Renal pelvis (tissue), 12 donors: ENCODE measurements around the gene MAPK8IP2. TPM values are rescaled to one million over a fixed set of nuclear protein-coding genes. Genes with fewer than 3 reads are reported as not detected.

Experiments
- DNase-seq: peaks from one replicate; pipeline ENCODE4 v3.0.0-alpha.2; 2013
- long read RNA-seq, 16 experiments: transcript quantifications; one replicate each; lab custom pipeline, GENCODE V29; 2026
- polyA plus RNA-seq, 3 donors: library from polyadenylated mRNA; unstranded; fragments of 120-200 nt; gene quantifications; one replicate each; pipeline ENCODE4 v1.2.1, GENCODE V29; 2013; ENCODE audit not compliant: insufficient read length in 3 of 3

Gene MAPK8IP2
- 1 to 10 TPM in 2 of 3 donors, under 1 TPM in 1; 0.76 to 1.1 (median 1.0) TPM for polyA plus RNA-seq
- long read RNA-seq, donor 1 = 0 reads
- long read RNA-seq, donor 2 = 0 reads
- long read RNA-seq, donor 3, partial matches to known transcripts = 0 of 1 reads
- long read RNA-seq, donor 3, other reads (novel, unspliced or antisense) = 0 of 1 reads
- long read RNA-seq, donor 4 = 0 reads
- long read RNA-seq, donor 5 = 0 reads
- long read RNA-seq, donor 6 = 0 reads
- long read RNA-seq, donor 7 = 0 reads
- long read RNA-seq, donor 8 = 0 reads
- long read RNA-seq, donor 9 = 0 reads
- long read RNA-seq, donor 10 = 0 reads
- long read RNA-seq, donor 11 = 0 reads
- long read RNA-seq, donor 12 = 0 reads
- long read RNA-seq, donor 13 = 0 reads
- long read RNA-seq, donor 14 = 0 reads
- long read RNA-seq, donor 15, partial matches to known transcripts = 0 of 1 reads
- long read RNA-seq, donor 15, other reads (novel, unspliced or antisense) = 0 of 1 reads
- long read RNA-seq, donor 16, partial matches to known transcripts = 0 of 1 reads
- long read RNA-seq, donor 16, other reads (novel, unspliced or antisense) = 0 of 1 reads

DNA sequence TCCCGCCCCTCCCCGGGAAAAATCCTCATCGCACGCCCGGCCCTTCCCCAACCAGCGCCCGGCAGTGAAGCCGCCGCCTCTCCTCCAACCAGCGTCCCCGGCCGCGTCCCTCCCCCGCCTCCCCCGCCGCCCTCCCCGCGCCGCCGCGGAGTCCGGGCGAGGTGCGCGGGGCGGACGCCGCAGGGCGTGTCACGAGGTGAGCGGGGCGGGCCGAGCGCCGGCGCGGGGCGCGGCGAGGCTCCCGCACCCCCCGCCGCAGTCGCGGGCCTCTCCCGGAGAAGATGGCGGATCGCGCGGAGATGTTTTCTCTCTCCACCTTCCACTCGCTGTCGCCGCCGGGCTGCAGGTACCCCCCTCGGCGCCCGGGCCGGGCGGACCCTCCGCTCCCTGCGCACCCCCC lies at the start of gene MAPK8IP2:
Gene MAPK8IP2, plus strand, starts transcription at position 256 of the 400 bp plus-strand sequence. Its CDS starts 26 bp downstream, at position 282.
- no peak for DNase-seq

DNA sequence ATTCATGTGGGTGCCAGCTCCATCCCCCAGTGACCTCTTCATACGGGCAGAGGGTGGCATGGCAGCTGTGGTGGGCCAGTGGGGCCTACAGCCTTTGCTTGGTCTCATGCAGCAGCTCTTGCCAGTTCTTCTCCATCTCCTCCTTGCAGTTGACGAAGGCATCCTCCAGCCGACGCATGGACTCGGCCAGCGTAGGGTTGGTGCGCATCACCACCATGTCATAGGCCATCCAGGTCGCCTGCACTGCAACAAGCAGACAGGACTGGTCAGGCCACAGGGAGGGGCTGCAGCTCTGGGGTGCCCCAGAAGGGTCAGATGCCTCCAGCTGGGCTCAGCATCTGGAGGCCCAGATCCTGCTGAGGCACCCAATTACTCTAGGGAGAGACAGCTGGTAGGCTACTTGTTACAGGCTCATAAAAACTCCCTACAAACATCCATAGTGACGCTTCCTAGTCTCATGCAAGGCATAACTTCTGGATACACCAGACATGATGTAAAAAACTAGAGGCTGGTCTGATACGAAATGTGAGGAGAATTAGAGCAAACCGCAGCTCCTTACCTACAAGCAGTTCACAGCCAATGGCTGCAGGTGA lies 49.3 kb upstream of the MAPK8IP2 start:
- no peak for DNase-seq

DNA sequence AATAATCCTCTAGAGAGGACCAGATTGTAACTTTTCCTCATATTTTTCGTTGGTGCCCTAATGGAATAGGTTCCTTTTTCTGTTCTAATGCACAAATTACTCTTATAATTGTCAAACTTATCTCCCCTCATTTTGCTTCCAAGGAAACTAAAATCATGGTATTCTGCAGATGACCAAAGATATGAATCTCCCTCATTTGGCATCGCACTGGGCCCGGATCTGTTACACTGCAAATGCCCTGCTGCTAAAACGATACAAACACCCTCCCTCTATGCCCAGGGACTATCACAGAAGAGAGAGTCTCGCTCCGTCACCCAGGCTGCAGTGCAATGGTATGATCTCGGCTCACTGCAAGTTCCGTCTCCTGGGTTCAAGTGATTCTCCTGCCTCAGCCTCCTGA lies 47.3 kb upstream of the MAPK8IP2 start:
- DNase-seq = no peak

- no peak for DNase-seq
Observed at GRCh38 chr22:50556703-50557102, 43.9 kb upstream of the MAPK8IP2 start.

GRCh38 chr22:50560034-50560433 lies 40.6 kb upstream of the MAPK8IP2 start:
- DNase-seq = no peak

DNA sequence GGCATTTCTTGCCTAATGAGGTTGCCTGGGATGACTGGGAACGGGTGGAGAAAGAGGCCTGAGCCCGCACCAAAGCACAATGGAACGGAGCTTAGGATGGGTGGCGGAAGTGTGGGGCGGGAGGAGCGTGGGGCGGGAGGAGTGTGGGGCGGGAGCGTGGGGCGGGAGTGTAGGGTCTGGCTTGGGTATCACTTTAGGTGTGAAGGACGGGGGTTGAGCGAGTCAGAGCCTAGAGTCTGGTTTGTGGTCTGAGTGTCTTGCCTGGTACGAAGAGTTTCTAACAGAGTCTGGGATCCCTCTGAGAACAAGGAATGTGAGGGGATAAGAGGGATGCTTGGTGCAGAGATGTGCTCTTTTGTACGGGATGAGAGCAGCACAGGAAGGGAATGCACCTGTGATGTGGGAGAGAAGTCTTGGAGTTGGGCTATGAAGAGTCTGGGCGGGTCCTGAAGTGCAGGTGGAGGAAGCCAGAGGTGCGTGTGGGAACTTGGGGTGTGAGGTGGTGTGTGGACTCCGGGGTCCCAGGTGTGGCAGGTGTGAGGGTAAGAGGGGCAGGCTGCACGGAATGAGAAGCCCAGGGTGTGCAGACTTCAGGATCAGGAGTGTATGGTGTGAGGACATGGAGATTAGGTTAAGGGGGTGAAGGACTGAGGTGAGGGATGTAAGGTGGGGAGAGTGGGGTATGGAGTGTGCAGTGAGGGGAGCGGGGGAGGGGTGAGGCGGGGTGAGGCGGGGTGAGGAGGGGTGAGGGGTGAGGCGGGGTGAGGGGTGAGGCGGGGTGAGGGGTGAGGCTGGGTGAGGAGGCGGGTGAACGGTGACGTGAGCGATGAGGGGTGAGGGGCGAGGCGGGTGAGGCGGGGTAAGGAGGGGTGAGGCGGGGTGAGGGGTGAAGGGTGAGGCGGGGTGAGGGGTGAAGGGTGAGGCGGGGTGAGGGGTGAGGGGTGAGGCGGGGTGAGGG lies 38.9 kb upstream of the MAPK8IP2 start:
- DNase-seq = no peak

DNA sequence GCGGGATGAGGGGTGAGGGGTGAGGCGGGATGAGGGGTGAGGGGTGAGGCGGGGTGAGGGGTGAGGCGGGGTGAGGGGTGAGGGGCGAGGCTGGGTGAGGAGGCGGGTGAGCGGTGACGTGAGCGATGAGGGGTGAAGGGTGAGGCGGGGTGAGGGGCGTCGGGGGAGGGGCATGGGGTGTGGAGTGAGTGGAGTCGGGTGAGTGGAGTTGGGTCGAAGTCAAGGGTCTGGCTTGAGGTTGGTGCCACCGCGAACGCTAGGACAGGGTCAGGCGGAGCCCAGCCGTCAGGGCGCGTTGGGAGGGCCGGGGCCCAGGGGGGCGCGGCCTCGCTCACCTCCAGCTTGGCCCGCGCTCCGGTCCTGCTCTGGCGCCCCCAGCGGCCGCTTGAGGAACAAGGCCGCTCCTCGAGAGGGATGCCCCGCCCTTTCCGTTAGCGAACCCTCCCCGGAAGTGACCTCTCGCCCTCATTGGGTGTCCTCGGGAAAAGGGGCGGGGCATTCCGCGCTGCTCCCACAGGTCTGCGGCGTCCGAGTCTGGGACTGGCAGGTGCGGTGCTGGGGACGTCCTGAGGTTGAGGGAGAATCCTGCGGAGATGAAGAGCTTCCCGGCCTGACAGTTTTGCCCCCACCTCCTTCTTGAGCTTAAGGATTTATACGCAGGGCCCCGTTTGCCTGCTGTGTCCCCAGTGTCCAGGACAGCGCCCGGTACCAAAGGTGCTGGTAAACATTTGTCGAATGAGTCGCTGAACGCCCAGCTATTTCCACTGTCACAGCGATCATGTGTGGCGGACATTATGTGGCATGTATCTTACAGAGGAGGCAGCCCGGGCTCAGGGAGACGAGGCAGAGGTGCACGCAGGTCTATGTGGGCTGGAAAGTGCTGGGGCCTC lies 37.8 kb upstream of the MAPK8IP2 start, which contains the start of gene SYCE3:
Gene SYCE3, minus strand, starts transcription at position 397 of the 890 bp plus-strand sequence. CDS start 6,514 bp downstream, outside the sequence.
- DNase-seq = peak; percentile 93

GRCh38 chr22:50563413-50564160 lies 37.0 kb upstream of the MAPK8IP2 start:
- DNase-seq = no peak

GRCh38 chr22:50564289-50564688 lies 36.3 kb upstream of the MAPK8IP2 start:
- DNase-seq = no peak

DNA sequence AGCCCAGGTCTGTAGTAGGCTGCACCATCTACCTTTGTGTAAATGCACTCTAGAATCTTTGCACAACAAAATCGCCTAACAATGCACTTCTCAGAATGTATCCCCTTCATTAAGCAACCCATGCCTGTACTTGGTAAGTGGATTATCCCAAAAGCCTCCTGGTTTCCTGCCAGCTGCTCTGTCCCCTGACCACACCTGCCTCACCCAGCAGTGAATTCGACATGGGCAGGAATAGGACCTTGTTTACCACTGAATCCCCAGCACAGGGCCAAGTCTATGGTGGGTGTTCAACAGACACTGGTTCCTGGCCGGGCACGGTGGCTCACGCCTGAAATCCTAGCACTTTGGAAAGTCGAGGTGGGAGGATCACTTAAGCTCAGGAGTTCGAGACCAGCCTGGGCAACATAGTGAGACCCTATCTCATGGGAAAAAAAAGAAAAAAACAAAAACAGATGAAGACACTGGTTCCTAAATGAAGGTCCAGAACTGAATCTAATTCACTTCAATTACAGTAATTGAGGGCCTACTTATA lies 32.8 kb upstream of the MAPK8IP2 start:
- no peak for DNase-seq

- no peak for DNase-seq
Observed at GRCh38 chr22:50568626-50569025, 32.0 kb upstream of the MAPK8IP2 start.

DNA sequence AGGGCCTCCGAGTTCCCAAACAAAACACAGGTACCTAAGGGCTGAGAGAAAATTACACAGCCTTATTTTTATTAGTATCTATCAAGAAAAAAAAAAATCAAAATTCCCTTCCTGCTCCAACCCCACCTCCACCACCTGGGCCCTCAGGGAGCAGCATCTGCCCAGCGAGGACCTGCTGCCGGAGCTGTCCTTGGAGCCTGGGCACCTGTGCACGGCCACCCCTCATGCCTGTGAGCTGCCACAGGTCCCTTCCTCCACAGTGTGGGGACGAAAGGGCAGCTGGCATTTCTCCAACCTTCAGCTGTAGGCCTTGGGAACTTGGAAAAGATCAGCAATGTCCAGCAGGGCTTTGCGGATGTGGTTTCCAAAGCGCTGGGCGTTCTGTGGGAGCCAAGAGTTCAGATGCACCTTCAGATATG lies 31.5 kb upstream of the MAPK8IP2 start:
- DNase-seq = no peak

GRCh38 chr22:50569896-50570535 lies 30.6 kb upstream of the MAPK8IP2 start:
- DNase-seq = no peak

GRCh38 chr22:50570861-50571260 lies 29.7 kb upstream of the MAPK8IP2 start:
- DNase-seq = no peak

GRCh38 chr22:50571264-50572175 lies 29.1 kb upstream of the MAPK8IP2 start:
- no peak for DNase-seq

DNA sequence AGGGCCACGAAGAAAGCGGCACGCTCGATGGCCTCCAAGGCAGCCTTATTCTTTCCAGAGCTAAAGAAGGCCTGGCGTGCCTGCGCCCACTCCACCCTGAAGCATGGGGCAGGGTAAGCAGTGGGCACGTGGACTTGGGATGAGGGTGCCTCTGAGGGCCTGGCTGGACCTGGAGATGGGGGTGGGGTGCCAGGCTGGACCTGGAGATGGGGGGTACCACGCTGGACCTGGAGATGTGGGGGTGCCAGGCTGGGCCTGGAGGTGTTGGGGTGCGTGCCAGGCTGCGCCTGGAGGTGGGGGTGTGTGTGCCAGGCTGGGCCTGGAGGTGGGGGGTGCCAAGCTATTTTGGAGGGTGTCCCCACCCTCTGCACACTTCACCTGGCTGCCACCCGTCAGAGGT lies 27.6 kb upstream of the MAPK8IP2 start:
- no peak for DNase-seq

- DNase-seq = no peak
Observed at GRCh38 chr22:50573491-50574382, 26.9 kb upstream of the MAPK8IP2 start.
